ENCODE results near the gene PNPLA5.

DNA sequence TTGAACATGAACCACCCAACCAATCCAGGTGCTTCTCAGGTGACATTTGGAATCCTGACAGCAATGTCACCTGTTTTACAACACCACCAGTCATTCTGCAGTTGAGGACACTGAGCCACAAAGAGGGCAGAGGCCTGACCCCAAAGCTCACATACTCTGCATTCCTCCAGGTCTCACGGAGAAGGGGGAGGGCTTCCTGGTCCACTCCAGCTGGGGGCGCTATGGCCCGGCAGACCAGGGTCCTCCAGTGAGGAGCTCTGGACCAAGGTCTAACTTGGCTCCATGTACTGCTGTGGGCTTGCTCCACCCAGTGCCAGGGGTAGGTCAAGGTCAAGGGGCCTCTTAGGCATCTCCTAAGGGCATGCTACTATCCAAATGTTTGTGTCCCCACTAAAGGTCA, 30.3 kb upstream of the PNPLA5 start:
- TF ChIP-seq TOX (CRISPR knock-in tag; IDR thresholded peaks at IDR 0.05; ENCODE audit: borderline replicate concordance): no peak
- TF ChIP-seq, protein P1, sequence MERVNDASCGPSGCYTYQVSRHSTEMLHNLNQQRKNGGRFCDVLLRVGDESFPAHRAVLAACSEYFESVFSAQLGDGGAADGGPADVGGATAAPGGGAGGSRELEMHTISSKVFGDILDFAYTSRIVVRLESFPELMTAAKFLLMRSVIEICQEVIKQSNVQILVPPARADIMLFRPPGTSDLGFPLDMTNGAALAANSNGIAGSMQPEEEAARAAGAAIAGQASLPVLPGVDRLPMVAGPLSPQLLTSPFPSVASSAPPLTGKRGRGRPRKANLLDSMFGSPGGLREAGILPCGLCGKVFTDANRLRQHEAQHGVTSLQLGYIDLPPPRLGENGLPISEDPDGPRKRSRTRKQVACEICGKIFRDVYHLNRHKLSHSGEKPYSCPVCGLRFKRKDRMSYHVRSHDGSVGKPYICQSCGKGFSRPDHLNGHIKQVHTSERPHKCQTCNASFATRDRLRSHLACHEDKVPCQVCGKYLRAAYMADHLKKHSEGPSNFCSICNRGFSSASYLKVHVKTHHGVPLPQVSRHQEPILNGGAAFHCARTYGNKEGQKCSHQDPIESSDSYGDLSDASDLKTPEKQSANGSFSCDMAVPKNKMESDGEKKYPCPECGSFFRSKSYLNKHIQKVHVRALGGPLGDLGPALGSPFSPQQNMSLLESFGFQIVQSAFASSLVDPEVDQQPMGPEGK (CRISPR knock-in tag; IDR thresholded peaks at IDR 0.05; ENCODE audit: borderline replicate concordance): no peak

Measured in SK-N-SH treated with all-trans-retinoic acid at 6 μM for 48 hours (cell line).